Right ventricle myocardium inferior (tissue), 1 donor: ENCODE data around the gene CCDC149. TPM values are rescaled to one million over a fixed set of nuclear protein-coding genes. Genes with fewer than 3 reads are reported as not detected.

Source experiments
- ATAC-seq: fragments of 200-7000 bp; cut with Tn5 transposase; one replicate; pipeline ENCODE4 v1.9.1; 2020; ENCODE audit warnings: mild to moderate bottlenecking, moderate library complexity
- DNase-seq: peaks from one replicate; pipeline ENCODE4 v3.0.0; 2021; ENCODE audit errors: missing footprints
- intact Hi-C: fragments of 100-400 bp; cut with DNase I; formaldehyde crosslinking; loops from one replicate; pipeline ENCODE4 v1.11.0; 2022
- total RNA-seq: library from RNA; stranded (reverse); fragmentation: NEBNext Ultra II Directional; extraction: Animal tissue kit (Norgen Biotek cat#: 25700); gene quantifications from one replicate; pipeline ENCODE4 v1.2.1, GENCODE V29; 2021
- donor health status: DM: no; HTN: yes; CAD: no; lungs with severe emphysema.

Gene CCDC149
- total RNA-seq, 1 donor from 2014 or later, result 11.4 TPM

DNA sequence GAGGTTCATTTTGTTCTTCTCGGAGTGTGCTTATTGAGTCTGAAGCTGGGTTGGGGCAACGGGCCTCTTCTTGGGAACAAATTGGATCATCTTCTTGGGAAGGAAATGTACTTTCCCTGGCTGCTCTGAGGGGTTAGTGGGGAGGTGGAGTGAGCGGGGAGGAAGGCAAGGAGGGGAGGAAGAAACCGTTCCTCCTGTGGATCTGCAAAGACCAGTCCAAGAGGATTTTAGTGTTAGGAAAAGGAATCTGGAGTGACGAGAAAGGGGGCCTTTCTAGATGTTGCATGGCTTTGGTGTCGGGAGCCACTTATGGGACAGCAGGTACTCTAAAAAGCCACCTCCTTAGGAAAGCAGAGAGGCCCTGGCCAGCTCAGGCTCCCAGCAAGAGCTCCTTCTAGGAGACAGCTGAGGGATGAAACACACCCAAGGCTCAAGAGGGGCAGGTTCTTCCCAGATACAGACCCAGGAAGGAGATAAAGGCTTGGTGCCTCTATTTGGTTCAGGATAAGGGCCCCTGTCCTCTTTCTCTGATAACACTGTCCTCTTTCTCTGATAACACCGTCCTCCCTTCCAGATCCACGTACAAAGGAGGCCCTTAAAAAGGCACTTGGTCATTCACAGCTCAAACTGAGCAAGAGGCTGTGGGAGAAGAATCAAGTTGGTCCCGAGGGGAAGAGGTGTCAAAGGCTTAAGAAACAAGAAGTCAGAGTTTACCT lies 117.0 kb downstream of the CCDC149 start:
- DNase-seq, result no peak
- ATAC-seq, result peak; percentile 36
- intact Hi-C loops, result loop anchor here (10.0 kb wide), 2 partner anchors 119 to 321 kb away; partner anchors contain the start of gene CCDC149

DNA sequence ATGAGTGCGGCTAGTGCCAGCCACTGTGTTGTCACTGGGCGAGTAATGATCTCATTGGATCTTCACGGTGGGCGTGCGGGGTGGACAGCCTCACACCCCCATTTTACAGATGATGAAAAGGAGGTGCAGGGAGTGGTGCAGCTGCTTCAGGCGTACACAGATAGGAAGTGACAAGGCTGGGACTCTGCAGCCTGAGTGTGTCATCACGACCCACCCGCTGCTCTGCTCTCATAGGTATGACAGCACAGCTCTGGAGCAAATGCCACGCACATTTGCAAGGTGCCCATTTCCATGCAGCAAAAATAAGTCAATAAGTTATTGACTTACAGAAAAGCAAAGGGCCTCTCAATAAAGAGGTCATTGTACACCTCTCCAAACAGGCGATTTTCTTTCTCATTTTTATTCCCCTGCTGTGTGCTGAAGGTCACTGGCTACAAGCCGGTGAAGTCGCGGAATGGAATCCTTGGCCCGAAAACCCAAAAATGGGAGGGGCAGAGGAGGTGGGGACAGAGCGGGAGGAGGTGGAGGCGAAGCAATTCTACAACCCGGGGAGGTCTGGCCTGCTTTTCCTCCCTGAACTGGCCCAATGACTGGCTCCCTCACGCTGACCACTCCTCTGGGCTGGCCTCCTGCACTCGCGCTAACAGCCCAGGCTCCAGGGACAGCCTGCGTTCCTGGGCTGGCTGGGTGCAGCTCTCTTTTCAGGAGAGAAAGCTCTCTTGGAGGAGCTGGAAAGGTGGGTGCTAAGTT lies 117.8 kb downstream of the CCDC149 start, which contains the start of gene SOD3:
Gene SOD3 (plus strand): TSS at position 658 of the 750 bp plus-strand sequence. CDS start 3,949 bp downstream, outside the sequence.
- peak; percentile 97 for ATAC-seq
- DNase-seq, result peak; percentile 87
- intact Hi-C loops, result loop anchor here (10.0 kb wide), 2 partner anchors 120 to 320 kb away; partner anchors contain the start of gene CCDC149

DNA sequence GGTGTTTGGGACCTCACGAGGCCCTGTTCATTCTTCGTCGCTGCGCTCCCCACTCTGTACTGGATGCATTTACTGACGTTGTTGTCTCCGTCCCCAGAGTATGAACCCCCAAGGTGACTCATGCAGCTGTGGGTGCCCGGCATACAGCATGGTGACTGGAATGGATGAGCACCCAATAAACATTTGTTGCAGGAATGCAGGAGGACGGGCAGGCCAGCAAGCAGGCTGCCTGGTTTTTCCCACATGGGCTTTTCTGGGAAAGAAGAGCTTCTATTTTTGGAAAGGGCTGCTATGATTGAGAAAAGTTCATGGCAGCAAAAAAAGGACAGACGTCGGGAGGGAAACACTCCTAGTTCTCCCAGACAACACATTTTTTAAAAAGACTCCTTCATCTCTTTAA lies 118.4 kb downstream of the CCDC149 start:
- DNase-seq (no peak), ATAC-seq (peak; percentile 20)
- intact Hi-C loops, result loop anchor here (10.0 kb wide), 2 partner anchors 120 to 320 kb away; partner anchors contain the start of gene CCDC149

DNA sequence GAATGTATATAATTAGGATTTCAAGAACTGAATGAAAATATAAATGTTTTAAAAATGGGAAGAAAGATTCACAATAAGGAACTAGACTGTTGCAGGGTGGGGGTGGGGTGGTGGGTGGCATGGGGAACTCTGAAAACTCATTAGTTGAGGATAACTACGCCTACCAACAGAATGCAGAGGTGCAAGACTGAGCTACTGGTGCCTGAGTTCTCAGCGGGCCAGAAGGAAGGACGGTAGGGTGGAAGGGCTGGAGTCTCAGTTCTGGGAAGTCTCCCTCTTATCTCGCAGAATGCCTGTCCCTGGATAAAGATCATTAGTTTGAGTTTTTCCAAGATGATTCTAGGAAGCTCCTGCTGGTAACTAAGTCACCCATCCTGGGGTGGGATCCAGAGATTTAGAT lies 118.8 kb downstream of the CCDC149 start:
- no peak for DNase-seq
- intact Hi-C loops, result loop anchor here (10.0 kb wide), 2 partner anchors 121 to 319 kb away; partner anchors contain the start of gene CCDC149
- ATAC-seq, result no peak

DNA sequence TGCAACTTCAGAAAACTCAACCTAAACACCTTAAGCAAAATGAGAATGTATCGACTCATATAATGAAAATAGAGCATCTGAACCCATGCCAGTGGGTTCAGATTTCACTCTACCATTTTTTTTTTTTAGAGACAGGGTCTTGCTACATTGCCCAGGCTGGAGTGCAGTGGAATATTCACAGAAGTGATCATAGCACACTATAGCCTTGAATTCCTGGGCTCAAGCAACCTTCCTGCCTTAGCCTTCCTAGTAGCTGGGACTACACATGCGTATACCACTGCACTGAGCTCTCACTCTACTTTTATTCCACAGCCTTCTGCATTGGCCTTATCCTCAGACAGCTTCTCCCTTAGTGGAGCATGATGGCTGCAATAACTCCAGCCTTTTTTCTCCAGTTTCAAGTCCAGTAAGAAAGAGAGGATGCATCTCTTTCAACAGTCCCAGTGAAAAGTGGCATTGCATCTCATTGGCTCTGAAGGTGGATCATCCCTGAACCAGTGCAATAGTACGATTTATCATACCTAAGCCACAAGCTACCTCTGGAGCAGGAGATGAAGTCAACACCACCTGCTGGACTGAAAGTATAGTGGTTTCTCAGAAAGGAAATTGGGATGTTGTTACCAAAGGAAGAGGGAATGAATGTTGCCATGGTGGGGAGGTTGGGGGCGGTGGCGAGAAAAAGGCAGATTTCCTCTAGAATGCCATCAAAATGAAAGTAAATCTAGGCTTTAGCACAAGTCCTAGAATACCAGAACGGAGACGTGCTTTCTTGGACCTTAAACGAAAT lies 119.4 kb downstream of the CCDC149 start:
- no peak for DNase-seq
- ATAC-seq, result no peak
- intact Hi-C loops, result loop anchor here (10.0 kb wide), 2 partner anchors 121 to 319 kb away; partner anchors contain the start of gene CCDC149

DNA sequence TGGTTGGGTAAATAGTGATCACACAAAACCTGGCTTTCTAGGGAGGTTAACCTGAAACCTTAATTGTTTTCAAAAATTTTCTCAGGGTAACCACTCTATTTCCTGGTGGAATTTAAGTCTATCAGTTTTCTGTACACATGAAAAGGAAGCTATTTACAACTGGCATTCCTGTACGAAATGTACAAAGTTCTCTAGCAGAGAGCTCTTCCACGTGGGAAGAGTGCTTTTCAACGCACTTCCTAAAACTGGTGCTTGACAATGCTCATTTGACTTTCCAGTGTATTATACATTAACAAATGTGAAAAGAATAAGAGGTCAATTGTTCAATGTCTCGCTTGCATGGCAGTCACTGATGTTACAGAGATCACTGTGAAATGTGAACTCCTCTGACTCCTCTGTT lies 120.3 kb downstream of the CCDC149 start:
- ATAC-seq (no peak), DNase-seq (no peak)
- intact Hi-C loops, result loop anchor here (10.0 kb wide), 2 partner anchors 122 to 318 kb away; partner anchors contain the start of gene CCDC149

DNA sequence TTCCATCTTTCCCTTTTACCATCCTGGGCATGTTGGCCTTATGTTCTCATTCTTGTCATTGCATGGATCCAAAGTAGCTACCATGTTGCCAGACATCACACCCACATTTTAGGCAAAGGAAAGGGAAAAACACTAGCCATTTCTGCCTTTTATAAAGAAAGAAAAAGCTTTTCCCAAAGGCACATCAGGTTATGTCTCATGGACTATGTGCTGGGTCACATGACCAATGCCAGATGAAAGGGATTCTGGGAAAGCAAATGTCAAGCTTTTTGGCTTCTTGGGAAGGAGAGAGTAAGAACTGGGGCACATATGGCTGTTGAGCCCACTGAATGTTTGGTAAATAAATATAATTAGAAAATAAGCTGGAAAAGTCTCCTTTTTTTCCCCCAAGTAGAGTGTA lies 121.8 kb downstream of the CCDC149 start:
- intact Hi-C loops, result loop anchor here (10.0 kb wide), 2 partner anchors 124 to 316 kb away; partner anchors contain the start of gene CCDC149
- DNase-seq (no peak), ATAC-seq (no peak)

DNA sequence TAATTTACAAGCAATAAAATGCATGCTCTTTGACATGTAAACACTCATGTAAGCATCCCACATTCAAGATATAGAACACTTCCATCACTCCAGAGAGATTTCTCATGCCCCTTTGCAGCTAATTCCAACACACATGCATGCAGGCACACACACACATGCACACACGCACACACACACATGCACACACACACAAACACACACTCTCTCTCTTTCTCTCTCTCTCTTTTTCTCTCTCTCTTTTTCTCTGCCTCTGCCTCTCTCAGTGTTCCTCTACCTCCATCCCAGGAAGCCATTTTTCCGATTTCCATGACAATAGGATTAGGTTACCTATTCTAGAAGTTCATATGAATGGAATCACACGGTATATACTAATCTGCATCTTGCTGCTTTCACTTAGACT lies 129.3 kb downstream of the CCDC149 start:
- intact Hi-C loops, result no loop called here
- ATAC-seq (no peak), DNase-seq (no peak)

DNA sequence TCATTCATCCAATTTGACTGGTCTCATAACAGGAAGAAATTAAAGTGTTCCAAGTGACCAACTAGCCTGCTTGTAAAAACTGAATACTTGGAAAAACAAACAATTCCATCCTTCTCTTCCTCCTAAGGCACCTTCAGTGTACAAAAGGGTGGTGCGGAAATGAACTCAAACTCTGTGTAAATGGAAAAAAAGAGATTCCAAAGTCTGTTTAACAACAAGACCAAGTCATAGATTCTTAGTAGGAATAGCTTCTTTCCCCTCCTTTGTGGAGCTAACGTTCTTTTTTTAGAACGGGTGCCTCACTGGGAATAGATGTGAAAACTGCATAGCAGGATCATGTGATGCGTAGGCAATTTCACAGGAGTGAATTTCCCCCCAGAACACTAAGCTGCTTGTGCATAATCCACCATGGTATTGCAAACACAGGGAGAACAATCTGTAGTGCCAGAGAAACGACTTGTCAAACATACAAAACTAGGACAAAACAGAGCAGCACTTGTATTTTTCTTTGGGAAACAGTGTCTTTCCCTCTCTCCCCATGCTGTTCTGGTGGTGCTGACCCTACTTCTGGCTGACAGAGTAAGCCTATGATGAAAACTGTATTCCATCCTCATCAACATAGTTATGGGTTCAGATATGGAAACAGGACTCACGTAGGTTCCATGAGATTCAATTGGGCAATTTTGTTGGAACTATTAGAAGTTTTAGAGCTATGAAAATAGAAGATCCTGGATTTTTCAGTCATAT lies 130.7 kb downstream of the CCDC149 start:
- intact Hi-C loops, result no loop called here
- ATAC-seq (peak; percentile 45), DNase-seq (no peak)

DNA sequence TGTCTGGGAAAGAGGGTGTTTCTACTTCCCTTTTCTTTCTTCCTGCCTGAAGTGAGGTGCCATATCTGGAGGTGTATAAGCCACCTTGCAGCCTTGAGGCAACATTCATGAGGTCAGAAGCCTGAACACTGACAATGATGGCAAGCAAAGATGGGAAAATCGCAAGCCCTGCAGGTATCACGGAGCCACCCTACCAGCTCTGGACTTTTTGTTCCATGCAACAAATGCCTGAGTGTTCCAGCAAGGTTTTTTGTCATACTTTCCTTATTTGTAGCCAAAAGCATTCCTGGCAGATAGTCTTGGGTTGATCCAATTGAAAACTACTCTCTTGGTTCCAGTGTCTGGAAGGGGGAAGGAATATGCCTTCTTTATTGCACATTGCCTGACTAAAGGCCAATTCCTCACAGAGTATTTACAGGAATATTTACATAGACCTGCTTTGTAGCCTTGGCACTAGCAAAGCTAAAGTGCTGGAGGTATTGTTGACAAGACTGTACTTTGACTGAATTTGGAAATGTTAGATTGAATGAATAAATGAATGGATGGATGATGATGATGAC lies 131.8 kb downstream of the CCDC149 start:
- ATAC-seq (no peak), DNase-seq (no peak)
- intact Hi-C loops, result no loop called here

DNA sequence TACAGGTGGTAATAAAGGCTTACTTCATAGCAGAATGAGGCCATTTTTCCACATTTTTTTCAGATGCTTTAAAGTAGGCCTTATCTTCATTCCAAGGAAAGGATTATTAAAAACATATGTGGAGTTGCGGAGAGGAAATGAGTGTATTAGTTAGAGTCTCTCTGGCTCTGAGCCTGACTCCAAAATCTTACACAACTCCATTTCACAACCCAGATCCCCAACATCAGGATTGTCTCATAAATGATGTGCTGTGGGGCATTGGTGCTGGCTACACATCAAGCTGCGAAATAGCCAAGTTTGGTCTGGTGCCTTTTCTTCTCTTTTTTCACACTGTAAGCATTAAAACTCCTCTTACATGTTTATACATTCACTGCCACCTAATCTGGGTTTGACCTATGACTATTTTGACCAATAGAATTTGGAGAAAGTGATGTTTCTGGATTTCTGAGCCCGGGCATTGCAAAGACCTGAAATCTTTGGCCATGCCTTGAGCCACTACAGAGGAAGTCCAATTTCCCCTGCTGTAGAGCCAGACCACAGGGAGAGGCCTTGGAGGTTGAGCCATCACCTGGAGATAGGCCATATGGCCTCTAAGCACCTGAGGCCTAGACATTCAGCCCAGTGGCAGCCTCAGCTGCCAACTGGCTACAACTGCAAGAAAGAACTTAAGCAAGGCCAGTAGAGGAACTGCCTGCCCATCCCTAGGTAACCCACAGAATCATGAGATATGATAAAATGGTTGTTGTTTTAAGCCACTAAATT lies 134.2 kb downstream of the CCDC149 start:
- intact Hi-C loops, result no loop called here
- DNase-seq (no peak), ATAC-seq (peak; percentile 86)

DNA sequence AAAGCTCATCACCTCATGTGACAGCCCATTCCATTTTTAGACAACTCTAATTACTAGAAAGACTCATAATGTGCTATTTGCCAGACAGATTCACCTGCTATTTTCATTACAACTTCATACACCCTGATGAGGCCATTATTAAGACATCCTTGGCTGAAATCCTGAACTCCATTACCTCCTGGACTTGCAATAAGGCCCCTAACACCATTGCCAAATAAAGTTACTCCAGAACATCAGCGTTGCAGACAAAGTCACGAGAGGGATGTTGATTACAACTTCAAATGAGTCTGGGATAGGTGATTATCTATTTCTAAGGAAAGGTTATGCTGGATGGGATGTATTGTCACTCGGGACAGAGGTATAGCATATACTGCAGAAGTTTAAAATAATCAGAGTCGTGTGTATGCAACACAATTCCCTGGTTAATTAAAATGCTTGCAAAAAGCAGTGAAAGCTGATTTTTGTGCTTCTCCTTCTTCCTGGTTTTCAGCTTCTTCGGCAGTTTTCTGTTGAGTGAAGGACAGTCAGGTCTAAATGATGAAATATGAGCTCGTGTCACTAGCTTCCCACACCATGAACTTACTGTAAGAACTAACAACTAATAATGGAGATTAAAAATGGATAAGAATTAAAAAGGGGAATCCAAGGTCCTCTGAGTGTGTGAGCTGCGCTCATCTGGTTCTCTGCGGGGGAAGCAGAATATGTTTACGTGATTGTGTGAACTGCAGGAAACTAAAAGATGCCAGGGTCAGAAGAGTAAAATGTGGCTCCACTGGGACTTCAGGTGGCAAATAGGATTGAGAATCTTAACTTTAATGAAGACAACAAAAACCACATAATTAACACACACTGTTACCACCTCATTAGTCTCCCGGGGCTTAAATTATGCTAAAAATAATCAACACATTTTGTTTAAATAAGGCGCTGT lies 135.0 kb downstream of the CCDC149 start:
- DNase-seq, result no peak
- intact Hi-C loops, result no loop called here
- peak; percentile 43 for ATAC-seq

DNA sequence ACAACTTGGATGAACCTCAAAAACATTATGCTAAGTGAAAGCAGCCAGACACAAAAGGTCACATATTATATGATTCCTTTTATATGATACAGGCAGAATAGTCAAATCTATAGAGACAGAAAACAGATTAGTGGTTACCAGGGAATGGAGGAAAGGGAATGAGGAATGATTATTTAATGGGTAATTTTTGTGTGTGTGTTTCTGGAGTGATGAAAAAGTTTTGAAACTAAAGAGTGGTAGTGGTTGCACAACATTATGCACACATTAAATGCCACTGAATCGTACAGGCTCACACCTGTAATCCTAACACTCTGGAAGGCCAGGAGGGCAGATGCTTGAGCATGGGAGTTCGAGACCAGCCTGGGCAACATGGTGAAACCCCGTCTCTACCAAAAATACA lies 137.1 kb downstream of the CCDC149 start:
- DNase-seq (no peak), ATAC-seq (no peak)
- intact Hi-C loops, result no loop called here

DNA sequence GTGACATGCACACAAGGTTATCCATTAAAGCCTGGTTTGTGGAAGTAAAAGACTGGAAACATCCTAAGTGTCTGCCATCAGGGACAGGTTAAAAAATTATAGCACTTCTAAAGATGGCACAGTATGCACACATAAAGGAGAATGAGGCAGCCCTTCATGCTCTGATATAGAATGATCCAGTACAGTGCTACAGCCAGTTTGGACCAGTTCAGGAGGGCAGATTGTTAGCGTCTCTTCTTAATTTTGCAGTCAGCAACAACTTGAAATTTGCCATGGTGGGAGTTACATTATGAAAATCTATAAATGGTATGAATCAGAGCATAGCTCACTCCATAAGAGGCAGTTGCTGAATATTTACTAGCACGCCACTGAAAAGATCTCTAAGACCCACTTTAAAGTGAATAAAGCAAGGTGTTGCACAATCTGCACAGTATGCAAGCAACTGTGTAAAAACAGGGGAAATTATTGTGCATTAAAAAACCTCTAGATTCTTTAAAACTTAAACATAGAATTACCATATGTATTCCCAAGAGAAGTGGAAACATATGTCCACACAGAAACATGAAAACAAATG lies 137.7 kb downstream of the CCDC149 start:
- DNase-seq, result no peak
- ATAC-seq, result no peak
- intact Hi-C loops, result no loop called here

DNA sequence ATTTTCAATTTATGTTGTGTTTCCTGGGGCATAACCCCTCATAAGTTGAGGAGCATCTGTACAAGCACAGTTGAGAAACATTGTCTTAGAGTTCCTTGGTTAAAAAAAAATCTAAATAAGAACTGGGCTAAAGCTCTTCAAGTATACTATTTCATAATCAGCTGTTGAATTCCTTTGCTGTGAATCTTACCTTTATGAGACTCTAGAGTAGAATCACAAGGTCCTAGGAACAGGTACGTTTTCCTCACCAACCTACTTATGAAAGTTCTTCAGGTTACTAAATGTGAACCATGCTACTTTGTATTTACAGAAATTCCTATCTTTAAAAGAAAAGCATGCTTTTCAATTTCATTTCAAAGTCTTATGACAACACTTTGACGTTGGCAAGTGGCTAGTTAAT lies 138.4 kb downstream of the CCDC149 start:
- no peak for DNase-seq
- intact Hi-C loops, result no loop called here
- no peak for ATAC-seq

DNA sequence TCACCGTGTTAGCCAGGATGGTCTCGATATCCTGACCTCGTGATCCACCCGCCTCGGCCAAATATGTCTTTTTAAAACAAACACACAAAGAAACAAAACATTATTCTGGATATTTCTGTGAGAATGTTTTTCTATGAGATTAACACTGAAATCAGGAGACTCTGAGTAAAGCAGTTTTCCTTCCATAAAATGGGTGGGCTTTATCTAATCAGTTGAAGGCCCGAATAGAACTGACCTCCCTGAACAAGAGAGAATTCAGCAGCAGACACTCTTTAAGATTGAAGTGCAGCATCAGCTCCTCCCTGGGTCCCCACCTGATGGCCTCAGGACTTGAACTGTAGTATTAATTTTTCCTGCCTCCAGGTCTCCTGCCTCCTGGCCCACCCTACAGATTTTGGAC lies 139.9 kb downstream of the CCDC149 start:
- ATAC-seq, result no peak
- no peak for DNase-seq
- intact Hi-C loops, result no loop called here
